Measurements from ENCODE around the gene PCSK6.

The PCSK6 gene

DNA sequence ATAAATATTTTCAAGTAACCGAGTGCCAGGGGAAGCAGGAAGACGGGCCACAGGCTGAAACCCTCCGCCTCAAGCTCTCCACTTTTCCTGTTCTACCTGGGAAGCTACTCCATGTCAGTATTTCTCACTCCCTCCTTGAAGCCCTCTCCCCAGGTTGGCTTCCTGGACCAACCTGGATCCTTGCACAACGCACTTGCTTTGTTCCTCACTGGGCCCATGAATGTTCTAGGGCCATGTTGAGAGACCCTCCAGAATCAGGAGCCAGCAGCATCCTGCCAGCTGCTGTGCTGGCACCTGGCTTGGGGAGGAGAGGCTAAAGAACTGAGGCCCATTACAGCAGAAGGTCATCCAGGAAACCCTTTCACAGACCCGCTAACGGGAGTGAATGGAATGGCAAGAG lies 115.2 kb downstream of the PCSK6 start:
- no peak for ATAC-seq
- no peak for TF ChIP-seq GLIS3 (CRISPR knock-in tag; IDR thresholded peaks at IDR 0.05)
- no peak for TF ChIP-seq PPARA (CRISPR knock-in tag; IDR thresholded peaks at IDR 0.05; ENCODE audit: borderline replicate concordance)
- TF ChIP-seq CSDC2 (CRISPR knock-in tag; IDR thresholded peaks at IDR 0.05): no peak
- TF ChIP-seq TOX (CRISPR knock-in tag; IDR thresholded peaks at IDR 0.05; ENCODE audit: borderline replicate concordance): no peak
- TF ChIP-seq ISL1 (CRISPR knock-in tag; IDR thresholded peaks at IDR 0.05): no peak
- no peak for TF ChIP-seq SNAI2 (CRISPR knock-in tag; IDR thresholded peaks at IDR 0.05)
- TF ChIP-seq BACH2 (CRISPR knock-in tag; IDR thresholded peaks at IDR 0.05; ENCODE audit: borderline replicate concordance): no peak
- TF ChIP-seq ESRRG (CRISPR knock-in tag; IDR thresholded peaks at IDR 0.05): no peak
- TF ChIP-seq, protein P1, sequence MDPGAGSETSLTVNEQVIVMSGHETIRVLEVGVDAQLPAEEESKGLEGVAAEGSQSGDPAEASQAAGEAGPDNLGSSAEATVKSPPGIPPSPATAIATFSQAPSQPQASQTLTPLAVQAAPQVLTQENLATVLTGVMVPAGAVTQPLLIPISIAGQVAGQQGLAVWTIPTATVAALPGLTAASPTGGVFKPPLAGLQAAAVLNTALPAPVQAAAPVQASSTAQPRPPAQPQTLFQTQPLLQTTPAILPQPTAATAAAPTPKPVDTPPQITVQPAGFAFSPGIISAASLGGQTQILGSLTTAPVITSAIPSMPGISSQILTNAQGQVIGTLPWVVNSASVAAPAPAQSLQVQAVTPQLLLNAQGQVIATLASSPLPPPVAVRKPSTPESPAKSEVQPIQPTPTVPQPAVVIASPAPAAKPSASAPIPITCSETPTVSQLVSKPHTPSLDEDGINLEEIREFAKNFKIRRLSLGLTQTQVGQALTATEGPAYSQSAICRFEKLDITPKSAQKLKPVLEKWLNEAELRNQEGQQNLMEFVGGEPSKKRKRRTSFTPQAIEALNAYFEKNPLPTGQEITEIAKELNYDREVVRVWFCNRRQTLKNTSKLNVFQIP (CRISPR knock-in tag; IDR thresholded peaks at IDR 0.05; ENCODE audit: borderline replicate concordance, low read depth): no peak
- no peak for TF ChIP-seq RARB (CRISPR knock-in tag; IDR thresholded peaks at IDR 0.05)
- no peak for TF ChIP-seq ZNF565 (CRISPR knock-in tag; conservative IDR thresholded peaks at IDR 0.05; ENCODE audit: low read depth)

DNA sequence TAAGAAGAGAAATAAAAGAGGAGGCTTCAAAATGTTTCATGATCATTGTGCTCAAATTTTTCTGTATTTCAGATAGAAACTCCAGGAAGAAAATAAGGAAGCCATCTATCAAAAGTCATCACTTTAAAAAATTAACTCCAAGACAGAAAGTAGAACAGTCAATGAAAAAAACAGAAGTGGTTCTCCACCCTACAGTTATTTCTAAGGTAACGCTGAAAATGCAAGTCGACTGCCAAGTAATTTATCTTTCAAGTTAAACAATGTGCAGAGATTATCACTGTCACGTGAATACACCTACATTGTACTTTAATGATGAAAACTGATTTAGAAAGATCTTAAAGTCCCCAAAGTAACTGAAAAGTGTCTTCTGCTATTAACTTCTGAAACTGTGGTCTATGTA lies 115.9 kb downstream of the PCSK6 start:
- TF ChIP-seq ARNTL (CRISPR knock-in tag; IDR thresholded peaks at IDR 0.05; ENCODE audit: borderline replicate concordance, low read depth) (no peak), PPARA (CRISPR knock-in tag; IDR thresholded peaks at IDR 0.05; ENCODE audit: borderline replicate concordance) (no peak), CSDC2 (CRISPR knock-in tag; IDR thresholded peaks at IDR 0.05) (no peak), ZNF8 (CRISPR knock-in tag; IDR thresholded peaks at IDR 0.05) (no peak), ZC3H10 (CRISPR knock-in tag; IDR thresholded peaks at IDR 0.05) (no peak), TCF4 (CRISPR knock-in tag; IDR thresholded peaks at IDR 0.05; ENCODE audit: borderline replicate concordance) (no peak), ESRRG (CRISPR knock-in tag; IDR thresholded peaks at IDR 0.05) (no peak), ZNF565 (CRISPR knock-in tag; conservative IDR thresholded peaks at IDR 0.05; ENCODE audit: low read depth) (no peak), ISL1 (CRISPR knock-in tag; IDR thresholded peaks at IDR 0.05) (no peak), BACH2 (CRISPR knock-in tag; IDR thresholded peaks at IDR 0.05; ENCODE audit: borderline replicate concordance) (no peak), RARB (CRISPR knock-in tag; IDR thresholded peaks at IDR 0.05) (no peak), OSR1 (CRISPR knock-in tag; IDR thresholded peaks at IDR 0.05) (no peak), TOX (CRISPR knock-in tag; IDR thresholded peaks at IDR 0.05; ENCODE audit: borderline replicate concordance) (no peak), SNAI2 (CRISPR knock-in tag; IDR thresholded peaks at IDR 0.05) (no peak), ZFP30 (CRISPR knock-in tag; IDR thresholded peaks at IDR 0.05) (no peak)
- TF ChIP-seq, protein P2, sequence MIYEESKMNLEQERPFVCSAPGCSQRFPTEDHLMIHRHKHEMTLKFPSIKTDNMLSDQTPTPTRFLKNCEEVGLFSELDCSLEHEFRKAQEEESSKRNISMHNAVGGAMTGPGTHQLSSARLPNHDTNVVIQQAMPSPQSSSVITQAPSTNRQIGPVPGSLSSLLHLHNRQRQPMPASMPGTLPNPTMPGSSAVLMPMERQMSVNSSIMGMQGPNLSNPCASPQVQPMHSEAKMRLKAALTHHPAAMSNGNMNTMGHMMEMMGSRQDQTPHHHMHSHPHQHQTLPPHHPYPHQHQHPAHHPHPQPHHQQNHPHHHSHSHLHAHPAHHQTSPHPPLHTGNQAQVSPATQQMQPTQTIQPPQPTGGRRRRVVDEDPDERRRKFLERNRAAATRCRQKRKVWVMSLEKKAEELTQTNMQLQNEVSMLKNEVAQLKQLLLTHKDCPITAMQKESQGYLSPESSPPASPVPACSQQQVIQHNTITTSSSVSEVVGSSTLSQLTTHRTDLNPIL (CRISPR knock-in tag; IDR thresholded peaks at IDR 0.05; ENCODE audit: low read depth): no peak
- TF ChIP-seq, protein P1 (CRISPR knock-in tag; IDR thresholded peaks at IDR 0.05; ENCODE audit: borderline replicate concordance, low read depth): no peak
- TF ChIP-seq, protein P3, sequence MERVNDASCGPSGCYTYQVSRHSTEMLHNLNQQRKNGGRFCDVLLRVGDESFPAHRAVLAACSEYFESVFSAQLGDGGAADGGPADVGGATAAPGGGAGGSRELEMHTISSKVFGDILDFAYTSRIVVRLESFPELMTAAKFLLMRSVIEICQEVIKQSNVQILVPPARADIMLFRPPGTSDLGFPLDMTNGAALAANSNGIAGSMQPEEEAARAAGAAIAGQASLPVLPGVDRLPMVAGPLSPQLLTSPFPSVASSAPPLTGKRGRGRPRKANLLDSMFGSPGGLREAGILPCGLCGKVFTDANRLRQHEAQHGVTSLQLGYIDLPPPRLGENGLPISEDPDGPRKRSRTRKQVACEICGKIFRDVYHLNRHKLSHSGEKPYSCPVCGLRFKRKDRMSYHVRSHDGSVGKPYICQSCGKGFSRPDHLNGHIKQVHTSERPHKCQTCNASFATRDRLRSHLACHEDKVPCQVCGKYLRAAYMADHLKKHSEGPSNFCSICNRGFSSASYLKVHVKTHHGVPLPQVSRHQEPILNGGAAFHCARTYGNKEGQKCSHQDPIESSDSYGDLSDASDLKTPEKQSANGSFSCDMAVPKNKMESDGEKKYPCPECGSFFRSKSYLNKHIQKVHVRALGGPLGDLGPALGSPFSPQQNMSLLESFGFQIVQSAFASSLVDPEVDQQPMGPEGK (CRISPR knock-in tag; IDR thresholded peaks at IDR 0.05; ENCODE audit: borderline replicate concordance): no peak
- TF ChIP-seq, protein P4, sequence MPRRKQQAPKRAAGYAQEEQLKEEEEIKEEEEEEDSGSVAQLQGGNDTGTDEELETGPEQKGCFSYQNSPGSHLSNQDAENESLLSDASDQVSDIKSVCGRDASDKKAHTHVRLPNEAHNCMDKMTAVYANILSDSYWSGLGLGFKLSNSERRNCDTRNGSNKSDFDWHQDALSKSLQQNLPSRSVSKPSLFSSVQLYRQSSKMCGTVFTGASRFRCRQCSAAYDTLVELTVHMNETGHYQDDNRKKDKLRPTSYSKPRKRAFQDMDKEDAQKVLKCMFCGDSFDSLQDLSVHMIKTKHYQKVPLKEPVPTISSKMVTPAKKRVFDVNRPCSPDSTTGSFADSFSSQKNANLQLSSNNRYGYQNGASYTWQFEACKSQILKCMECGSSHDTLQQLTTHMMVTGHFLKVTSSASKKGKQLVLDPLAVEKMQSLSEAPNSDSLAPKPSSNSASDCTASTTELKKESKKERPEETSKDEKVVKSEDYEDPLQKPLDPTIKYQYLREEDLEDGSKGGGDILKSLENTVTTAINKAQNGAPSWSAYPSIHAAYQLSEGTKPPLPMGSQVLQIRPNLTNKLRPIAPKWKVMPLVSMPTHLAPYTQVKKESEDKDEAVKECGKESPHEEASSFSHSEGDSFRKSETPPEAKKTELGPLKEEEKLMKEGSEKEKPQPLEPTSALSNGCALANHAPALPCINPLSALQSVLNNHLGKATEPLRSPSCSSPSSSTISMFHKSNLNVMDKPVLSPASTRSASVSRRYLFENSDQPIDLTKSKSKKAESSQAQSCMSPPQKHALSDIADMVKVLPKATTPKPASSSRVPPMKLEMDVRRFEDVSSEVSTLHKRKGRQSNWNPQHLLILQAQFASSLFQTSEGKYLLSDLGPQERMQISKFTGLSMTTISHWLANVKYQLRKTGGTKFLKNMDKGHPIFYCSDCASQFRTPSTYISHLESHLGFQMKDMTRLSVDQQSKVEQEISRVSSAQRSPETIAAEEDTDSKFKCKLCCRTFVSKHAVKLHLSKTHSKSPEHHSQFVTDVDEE (CRISPR knock-in tag; IDR thresholded peaks at IDR 0.05): no peak
- TF ChIP-seq, protein P5, sequence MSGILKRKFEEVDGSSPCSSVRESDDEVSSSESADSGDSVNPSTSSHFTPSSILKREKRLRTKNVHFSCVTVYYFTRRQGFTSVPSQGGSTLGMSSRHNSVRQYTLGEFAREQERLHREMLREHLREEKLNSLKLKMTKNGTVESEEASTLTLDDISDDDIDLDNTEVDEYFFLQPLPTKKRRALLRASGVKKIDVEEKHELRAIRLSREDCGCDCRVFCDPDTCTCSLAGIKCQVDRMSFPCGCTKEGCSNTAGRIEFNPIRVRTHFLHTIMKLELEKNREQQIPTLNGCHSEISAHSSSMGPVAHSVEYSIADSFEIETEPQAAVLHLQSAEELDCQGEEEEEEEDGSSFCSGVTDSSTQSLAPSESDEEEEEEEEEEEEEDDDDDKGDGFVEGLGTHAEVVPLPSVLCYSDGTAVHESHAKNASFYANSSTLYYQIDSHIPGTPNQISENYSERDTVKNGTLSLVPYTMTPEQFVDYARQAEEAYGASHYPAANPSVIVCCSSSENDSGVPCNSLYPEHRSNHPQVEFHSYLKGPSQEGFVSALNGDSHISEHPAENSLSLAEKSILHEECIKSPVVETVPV (CRISPR knock-in tag; IDR thresholded peaks at IDR 0.05): no peak
- no peak for ATAC-seq

Data from SK-N-SH treated with all-trans-retinoic acid at 6 μM for 48 hours (cell line).